NCI-H774 (cell line): ENCODE results near the gene TRIOBP.

ENCODE experiments used
- DNase-seq: peaks from one replicate; lab custom pipeline; 2025; lab: John Stamatoyannopoulos, UW

Gene TRIOBP

DNA sequence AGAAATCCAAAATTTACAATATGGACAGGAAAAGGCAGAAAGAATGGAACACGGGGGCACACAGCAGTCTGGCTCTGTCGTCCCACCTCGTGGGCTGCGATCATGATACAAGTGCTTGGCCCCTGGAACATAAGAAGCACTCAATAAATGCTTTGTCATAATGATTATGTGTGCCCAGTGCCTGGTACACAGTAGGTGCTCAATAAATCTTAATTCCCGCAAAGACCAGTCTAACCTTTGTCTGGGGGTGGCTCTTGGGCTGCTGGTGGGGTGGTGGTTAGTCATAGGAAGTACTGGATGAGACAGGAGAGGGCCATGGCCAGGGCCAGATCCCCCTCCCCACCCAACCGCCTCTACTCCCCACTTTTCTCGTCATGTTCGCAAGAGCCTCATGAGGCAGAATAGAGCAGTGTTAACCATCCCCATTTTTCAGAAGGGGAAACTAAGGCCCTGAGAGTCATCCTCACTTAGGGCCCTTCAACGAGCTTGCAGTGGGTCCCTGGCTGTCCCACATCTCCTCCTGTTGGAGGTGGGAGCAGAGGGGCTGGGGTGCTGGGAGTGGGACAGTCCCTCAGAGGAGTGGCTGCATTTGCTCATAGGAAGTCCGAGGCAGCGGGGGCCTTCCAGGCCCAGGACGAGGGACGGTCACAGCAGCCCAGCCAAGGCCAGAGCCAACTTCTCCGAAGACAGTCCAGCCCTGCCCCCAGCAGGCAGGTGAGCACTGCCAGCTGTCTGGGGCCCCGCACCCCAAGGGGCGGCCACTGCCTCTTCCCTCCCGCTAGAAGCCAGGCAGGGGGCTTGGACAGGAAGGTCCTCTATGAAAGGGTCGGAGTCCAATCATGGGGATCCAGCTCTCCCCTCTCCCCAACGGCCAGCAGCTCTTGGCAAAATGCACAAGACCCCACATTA is 36.1 kb downstream of the TRIOBP start:
- DNase-seq: no peak

DNA sequence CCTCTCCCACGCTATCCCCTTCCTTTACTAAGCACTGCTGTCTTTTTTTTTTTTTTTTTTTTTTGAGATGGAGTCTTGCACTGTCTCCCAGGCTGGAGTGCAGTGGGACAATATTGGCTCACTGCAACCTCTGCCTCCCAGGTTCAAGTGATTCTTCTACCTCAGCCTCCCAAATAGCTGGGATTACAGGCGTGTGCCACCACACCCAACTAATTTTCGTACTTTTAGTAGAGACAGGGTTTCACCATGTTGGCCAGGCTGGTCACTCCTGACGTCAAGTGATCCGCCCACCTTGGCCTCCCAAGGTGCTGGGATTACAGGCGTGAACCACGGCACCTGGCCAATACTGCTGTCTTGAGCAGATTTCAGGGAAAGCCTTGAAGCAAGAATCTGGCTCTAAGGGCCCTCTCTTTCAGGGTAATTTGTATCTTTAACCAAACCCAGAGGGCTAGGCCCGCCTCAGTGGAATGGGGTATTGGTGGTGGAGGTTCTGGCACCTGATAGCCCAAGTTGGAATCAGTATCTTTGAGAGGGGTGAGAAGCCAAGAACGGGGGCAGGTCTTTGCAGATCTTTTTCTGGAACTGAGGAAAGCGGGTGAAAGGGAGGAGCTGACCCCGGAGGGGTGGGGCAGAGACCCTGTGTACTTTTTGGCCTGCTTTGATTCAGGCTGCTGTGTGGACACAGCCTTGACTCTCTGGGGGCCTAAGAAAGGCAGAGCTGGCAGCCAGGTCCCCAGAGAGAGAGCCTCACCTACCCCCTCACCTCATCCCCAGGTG is 37.0 kb downstream of the TRIOBP start:
- no peak for DNase-seq

DNA sequence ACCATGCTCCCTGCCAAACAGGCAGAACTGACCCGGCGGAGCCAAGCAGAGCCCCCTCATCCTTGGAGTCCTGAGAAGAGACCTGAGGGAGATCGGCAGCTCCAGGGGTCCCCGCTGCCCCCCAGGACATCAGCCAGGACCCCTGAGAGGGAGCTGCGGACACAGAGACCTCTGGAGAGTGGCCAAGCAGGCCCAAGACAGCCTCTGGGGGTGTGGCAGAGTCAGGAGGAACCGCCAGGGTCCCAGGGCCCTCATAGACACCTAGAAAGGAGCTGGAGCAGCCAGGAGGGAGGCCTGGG is 37.5 kb downstream of the TRIOBP start:
- no peak for DNase-seq

- DNase-seq: no peak
Observed at GRCh38 chr22:37734964-37735451, 38.2 kb downstream of the TRIOBP start.

GRCh38 chr22:37739035-37739434 is 42.2 kb downstream of the TRIOBP start:
- DNase-seq: no peak

GRCh38 chr22:37739611-37740049 is 42.8 kb downstream of the TRIOBP start:
- DNase-seq: no peak

GRCh38 chr22:37740455-37741311 is 43.8 kb downstream of the TRIOBP start:
- no peak for DNase-seq

DNA sequence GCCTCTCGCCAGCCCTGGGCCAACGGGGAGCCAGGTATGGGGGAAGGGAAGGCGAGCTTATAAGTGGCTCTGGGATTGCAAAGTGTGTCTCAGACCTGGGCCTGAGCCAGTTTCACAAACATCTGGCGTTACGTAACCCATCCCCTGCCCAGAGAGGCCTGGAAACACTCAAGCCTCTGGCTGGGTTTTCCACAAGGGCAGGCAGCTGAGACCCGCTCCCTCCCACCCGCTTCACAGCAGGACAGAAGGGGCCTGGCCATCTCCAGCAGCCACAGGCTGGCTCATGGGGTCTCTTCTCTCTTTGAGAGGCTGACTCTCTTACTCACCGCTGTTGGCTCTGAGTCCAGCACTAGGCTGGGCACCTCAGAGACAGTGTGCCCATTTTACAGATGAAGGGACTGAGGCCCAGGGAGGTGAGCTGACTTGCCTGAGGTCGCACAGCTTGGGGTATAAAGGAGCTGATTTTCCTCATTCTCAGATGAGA is 44.5 kb downstream of the TRIOBP start:
- DNase-seq: peak; percentile 15

DNA sequence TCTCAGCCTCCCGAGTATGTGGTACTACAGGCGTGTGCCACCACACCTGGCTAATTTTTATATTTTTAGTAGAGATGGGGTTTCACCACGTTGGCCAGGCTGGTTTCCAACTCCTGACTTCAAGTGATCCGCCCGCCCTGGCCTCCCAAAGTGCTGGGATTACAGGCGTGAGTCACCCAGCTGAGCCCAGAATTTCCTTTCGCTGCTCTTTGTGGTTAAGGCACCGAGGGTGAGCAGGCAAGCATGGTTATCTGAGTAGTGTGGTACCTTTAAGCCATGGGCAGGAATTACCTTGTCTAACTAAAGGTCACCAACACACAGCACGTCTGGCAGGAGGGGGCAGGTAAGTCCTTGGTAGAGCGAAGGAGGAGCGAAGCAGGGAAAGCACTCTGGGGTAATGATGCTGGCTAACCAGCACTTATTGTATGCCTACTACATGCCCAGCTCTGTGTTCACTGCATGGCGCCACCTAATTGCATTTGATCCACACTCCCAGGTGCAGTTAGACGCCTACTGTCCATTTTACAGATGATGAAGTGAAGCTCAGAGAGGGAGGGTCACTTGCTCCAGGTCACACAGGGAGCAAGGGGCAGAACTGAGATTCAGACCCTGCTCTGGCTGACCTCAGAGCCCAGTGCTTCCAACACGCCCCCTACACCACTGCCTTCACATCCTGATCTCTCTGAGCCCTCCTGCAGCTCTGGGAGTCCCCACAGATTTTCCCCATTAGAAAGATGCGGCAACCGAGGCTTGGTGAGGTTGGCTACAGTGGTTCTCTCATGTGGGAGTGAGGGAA is 45.7 kb downstream of the TRIOBP start:
- no peak for DNase-seq

DNA sequence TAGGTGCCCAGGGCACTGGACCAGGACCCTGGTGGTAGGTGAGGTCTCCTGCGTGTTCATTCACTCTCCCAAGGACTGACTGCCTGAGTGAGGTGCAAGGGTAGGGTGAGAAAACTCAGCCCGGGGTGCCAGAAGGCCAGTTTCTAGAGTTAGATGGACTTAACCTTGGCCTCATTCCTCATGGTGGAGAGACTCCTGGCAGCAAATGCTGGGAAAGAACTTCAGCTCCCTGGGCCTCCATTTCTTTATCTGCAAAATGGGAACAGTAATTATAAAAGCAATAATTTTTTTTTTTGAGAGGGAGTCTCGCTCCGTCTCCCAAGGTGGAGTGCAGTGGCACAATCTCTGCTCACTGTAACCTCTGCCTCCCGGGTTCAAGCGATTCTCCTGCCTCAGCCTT is 47.7 kb downstream of the TRIOBP start:
- DNase-seq: no peak

GRCh38 chr22:37745548-37746365 is 48.9 kb downstream of the TRIOBP start:
- peak; percentile 56 for DNase-seq

DNA sequence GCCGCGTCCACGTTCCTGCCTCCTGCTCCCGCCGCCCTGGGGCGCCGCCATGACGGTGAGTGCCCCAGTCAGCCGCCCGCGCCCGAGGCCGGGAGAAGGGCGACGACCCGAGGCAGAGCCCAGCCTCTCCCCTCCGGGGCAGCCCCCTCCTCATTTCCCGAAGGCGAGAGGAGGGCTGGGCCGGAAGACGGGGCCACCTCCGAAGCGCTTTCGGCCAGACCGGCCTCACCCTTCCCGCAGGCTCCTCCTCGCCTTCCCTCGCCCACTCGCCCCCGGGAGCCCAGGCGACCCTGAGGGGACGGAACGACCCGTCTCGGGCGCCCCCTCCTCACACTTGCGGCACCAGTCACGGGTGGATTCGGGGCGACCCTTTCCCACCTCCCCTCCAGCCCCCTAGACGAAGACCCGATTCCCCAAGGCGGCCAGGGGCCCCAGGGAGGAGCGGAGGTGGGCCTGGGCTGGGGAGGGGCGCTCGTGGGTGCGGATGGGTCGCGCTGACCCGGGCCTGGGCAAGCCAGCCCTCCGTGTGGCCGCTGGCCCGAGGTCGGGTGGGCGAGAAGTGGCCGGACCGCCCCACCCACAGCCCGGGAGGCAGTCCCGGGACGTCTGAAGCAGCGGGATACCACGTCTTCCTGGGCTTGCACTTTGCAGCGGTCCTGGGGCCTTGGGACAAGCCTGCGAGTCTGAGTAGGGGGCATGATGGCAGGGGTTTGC is 49.7 kb downstream of the TRIOBP start:
- no peak for DNase-seq

DNA sequence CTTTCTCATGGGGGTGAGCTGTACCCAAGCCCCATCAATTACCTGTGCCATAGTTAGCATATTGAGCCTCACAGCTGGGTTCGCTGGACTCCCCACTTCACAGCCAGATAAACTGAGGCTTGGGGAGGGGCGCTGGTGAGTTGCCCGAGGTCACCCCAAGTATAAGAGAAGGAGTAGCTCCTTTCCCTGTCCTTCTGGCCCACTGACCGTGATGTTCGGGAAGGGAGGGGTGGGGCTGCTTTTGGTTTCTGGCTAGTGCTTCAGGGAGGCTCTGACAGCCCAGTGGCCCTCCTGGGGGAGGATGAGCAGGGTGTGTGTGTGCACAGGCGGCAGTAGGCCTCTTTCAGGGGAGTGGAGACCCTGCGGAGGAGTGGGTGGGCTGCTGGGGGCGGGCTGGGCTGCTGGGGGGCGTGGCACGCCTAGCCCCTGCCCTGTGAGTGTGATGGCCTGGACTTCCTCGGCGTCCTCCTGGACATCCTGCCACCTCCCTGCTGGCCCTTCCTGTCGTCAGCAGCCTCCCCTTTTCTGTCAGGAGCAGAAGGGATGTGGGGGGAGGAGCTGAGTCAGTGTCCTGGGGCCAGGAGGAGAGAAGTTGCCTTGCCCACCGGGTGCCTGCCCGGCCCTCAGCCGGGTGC is 50.3 kb downstream of the TRIOBP start:
- no peak for DNase-seq

DNA sequence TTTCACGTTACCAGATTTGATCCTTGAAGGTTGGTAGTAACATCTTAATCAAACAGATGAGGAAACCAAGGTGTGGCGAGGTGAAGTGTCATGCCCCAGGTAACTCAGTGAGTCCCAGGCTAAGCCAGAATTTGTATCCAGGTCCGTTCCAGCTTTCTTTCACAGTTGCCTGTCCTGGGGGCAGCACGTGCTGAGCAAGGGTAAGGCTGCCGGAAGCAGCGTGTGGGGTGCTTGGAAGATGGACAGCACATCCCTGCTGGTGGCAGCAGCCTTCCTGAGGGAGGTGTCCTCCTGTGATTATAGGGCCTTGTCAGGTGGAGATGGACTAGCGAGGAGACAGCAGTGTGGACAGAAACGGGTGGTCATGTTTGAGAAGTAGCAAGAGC is 50.9 kb downstream of the TRIOBP start:
- DNase-seq: no peak

DNA sequence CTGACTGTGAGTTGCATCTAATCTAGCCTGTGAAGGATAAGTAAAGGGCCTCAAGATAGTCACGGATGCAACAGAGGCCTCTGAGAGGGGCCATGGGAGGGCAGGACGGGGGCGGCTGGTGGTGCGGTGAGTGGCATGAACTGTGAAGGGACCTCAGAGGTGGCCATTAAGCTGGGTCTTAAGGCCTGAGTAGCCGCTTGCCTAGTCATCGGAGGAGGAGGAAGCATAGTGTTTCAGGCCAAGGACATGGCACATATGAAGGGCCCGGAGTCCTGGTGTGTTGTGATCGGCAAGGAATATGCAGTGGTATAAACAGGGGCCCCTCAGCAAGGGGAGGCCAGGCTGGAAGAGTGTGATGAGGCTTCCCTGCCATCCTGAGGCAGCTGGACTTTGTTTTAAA is 51.8 kb downstream of the TRIOBP start:
- DNase-seq: no peak

DNA sequence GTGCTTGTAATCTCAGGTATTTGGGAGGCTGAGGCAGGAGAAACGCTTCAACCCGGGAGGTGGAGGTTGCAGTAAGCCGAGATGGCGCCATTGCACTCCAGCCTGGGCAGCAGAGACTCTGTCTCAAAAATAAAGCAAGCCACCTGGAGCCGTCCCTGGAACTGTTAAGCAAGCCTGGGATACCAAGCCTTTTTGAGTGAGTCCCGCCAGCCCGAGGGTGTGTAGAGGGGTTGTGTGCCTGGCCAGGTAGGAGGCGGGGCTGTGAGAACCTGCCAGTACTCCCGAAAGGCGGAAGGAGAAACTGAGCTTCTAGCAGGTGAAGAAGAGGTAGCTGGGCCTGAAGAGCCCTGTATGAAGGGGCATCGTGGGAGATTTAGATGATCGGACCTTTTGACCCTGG is 52.4 kb downstream of the TRIOBP start:
- no peak for DNase-seq

DNA sequence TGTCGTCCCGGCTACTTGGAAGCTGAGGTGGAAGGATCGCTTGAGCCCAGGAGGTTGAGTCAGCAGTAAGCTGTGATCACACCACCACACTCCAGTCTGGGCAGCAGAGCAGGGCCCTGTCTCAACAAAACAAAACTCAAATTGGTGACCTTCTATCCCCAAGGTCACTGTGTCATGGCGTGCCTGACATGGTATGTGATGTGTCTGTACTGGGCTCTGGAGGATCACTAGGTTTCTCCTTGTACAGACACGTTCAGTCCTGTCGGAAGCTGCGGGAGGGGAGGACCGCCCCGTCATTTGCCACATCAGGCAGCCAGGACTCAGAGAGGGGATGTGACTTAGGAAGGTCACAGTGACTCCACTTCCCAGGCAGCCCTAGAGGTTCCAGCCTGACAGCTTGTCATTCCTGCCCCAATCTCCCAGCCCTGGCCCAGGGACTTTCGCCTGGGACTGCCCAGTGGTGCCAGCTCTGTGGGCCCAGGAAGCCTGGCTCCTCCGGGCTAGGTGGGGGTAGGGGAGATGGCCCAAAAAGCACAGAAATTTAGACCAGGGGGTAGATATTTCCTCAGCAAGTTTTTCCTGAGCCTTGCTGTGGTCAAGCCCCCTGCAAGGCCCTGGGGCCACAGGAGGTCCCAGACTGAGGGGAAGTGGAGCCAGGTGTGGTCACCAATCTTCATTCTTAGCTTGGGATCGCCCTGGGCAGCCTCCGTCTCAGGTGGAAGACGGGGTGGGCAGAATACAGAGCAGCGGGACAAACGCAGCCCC is 53.2 kb downstream of the TRIOBP start:
- DNase-seq: no peak

DNA sequence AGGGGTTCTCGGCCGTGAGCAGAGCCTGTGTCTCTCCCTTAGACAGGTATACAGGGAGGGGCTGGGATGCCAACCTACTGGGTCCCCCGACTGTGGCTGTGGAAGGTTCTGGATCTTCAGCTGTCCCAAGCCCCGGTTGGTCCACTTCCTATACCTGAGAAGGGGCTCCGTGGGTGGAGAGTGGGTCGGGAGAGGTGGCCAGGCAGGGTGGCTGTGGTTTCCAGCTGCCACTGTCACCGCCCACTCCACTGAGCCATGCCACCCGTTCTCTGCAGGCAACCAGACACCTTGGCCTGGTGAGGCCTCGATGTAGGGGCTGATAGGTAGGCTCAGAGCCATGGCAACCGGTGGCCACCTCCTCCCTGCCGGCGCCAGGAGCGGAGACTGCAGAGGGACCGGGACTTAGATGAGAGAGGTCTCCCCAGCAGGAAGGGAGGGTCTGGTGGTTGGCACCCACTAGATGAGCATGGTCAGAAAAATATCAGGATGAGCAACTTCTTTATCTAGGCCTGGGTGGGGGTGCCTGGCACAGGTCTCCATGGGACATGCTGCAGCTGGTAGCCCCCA is 53.8 kb downstream of the TRIOBP start:
- DNase-seq: no peak
